Thyroid gland (tissue), 4 donors: ENCODE results near the gene ACTL7B.

ENCODE experiments used
- POLR2A ChIP-seq, 2 donors: fragments of 450-650 bp; IDR thresholded peaks; one replicate each; pipeline ENCODE4 v1.6.1; 2017; ENCODE audit warnings: antibody characterized with exemption in 2 of 2, mild to moderate bottlenecking in 2 of 2, moderate library complexity in 1 of 2
- TF ChIP-seq, protein P1 (sequence below), 6 experiments: fragments of 200-600 bp in 3 of 6; fragments of 450-650 bp in 3 of 6; sonication (generic) in 3 of 6; IDR thresholded peaks; one replicate each; pipeline ENCODE4 v1.5.1; 2016 to 2019; ENCODE audit warnings: antibody characterized with exemption in 6 of 6, mild to moderate bottlenecking in 2 of 6, inconsistent platforms in 1 of 6, moderate library complexity in 1 of 6

- TF ChIP-seq, protein P1, sequence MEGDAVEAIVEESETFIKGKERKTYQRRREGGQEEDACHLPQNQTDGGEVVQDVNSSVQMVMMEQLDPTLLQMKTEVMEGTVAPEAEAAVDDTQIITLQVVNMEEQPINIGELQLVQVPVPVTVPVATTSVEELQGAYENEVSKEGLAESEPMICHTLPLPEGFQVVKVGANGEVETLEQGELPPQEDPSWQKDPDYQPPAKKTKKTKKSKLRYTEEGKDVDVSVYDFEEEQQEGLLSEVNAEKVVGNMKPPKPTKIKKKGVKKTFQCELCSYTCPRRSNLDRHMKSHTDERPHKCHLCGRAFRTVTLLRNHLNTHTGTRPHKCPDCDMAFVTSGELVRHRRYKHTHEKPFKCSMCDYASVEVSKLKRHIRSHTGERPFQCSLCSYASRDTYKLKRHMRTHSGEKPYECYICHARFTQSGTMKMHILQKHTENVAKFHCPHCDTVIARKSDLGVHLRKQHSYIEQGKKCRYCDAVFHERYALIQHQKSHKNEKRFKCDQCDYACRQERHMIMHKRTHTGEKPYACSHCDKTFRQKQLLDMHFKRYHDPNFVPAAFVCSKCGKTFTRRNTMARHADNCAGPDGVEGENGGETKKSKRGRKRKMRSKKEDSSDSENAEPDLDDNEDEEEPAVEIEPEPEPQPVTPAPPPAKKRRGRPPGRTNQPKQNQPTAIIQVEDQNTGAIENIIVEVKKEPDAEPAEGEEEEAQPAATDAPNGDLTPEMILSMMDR (IDR thresholded peaks at IDR 0.05), result no peak
- no peak for TF ChIP-seq POLR2A (IDR thresholded peaks at IDR 0.05)
Measured at GRCh38 chr9:108845947-108846346, 9.8 kb downstream of the ACTL7B start.
